RPMI8226 (cell line): ENCODE measurements around the gene NIP7.
"Not testable (repeated sequence)": the region's sequence is repeated elsewhere in the genome, so short reads cannot be mapped to it uniquely, and the experiment has no call there.

Source experiments
- DNase-seq: peaks from one replicate; pipeline ENCODE4 v3.0.0-alpha.2; 2015

Gene NIP7

GRCh38 chr16:69339289-69340094, at the start of gene NIP7, which contains the start of gene COG8:
Gene NIP7 (plus strand): TSS chr16:69339772. CDS start chr16:69339830, 58 bp downstream.
Gene COG8 (minus strand): TSS chr16:69339564. CDS start chr16:69339552, 12 bp downstream.
- DNase-seq: peak; percentile 99

GRCh38 chr16:69291657-69292056, 47.9 kb upstream of the NIP7 start:
- DNase-seq: not testable (repeated sequence)

GRCh38 chr16:69293401-69293800, 46.2 kb upstream of the NIP7 start:
- DNase-seq: no peak

- no peak for DNase-seq
These were observed 45.5 kb upstream of the NIP7 start for GRCh38 chr16:69294051-69294450.

- DNase-seq: not testable (repeated sequence)
These were observed 42.8 kb upstream of the NIP7 start for GRCh38 chr16:69296771-69297170.

- no peak for DNase-seq
These were observed 41.3 kb upstream of the NIP7 start for GRCh38 chr16:69298261-69298660.

- no peak for DNase-seq
These were observed 38.4 kb upstream of the NIP7 start for GRCh38 chr16:69301187-69301586.

- no peak for DNase-seq
These were observed 37.7 kb upstream of the NIP7 start for GRCh38 chr16:69301861-69302260.

- no peak for DNase-seq
These were observed 37.3 kb upstream of the NIP7 start for GRCh38 chr16:69302301-69302700.

- no peak for DNase-seq
These were observed 33.5 kb upstream of the NIP7 start for GRCh38 chr16:69306031-69306430.

GRCh38 chr16:69307091-69307490, 32.5 kb upstream of the NIP7 start:
- no peak for DNase-seq

GRCh38 chr16:69307856-69308255, 31.7 kb upstream of the NIP7 start:
- no peak for DNase-seq

GRCh38 chr16:69309316-69309715, 30.3 kb upstream of the NIP7 start:
- no peak for DNase-seq

GRCh38 chr16:69310653-69311532, 28.7 kb upstream of the NIP7 start, which contains the start of gene VPS4A:
Gene VPS4A (plus strand): TSS chr16:69311350. CDS start chr16:69311512, 162 bp downstream.
- peak; percentile 98 for DNase-seq

GRCh38 chr16:69311533-69312387, 27.8 kb upstream of the NIP7 start:
- peak; percentile 67 for DNase-seq

- DNase-seq: no peak
These were observed 26.1 kb upstream of the NIP7 start for GRCh38 chr16:69313469-69313868.

- DNase-seq: no peak
These were observed 25.0 kb upstream of the NIP7 start for GRCh38 chr16:69314534-69314933.

- no peak for DNase-seq
These were observed 23.9 kb upstream of the NIP7 start for GRCh38 chr16:69315486-69316311.

- no peak for DNase-seq
These were observed 23.0 kb upstream of the NIP7 start for GRCh38 chr16:69316595-69317034.

- no peak for DNase-seq
These were observed 21.2 kb upstream of the NIP7 start for GRCh38 chr16:69318177-69318910.

GRCh38 chr16:69318911-69319289, 20.7 kb upstream of the NIP7 start:
- no peak for DNase-seq
